PC-3 (cell line): ENCODE data around the gene FAM171A2. TPM values are rescaled to one million over a fixed set of nuclear protein-coding genes. Genes with fewer than 3 reads are reported as not detected.
"Not testable (repeated sequence)": the region's sequence is repeated elsewhere in the genome, so short reads cannot be mapped to it uniquely, and the experiment has no call there.

Experiments used
- ATAC-seq: fragments of 200-7000 bp; cut with Tn5 transposase; 2 replicates; pipeline ENCODE4 v1.9.1; 2020; ENCODE audit warnings: mild to moderate bottlenecking, moderate library complexity
- BruUV-seq: library from RNA; stranded (reverse); fragments of 400-500 nt; replicated peaks from 2 replicates; lab custom pipeline; 2021; lab: Mats Ljungman, UMichigan
- CTCF ChIA-PET: fragments of 300-600 bp; sonication (Branson Sonifier 250); formaldehyde crosslinking; loops from one replicate; lab custom pipeline; 2022; ENCODE audit warnings: antibody characterized with exemption; lab: Charles Lee
- POLR2A ChIA-PET: fragments of 300-600 bp; sonication (Branson Sonifier 250); formaldehyde crosslinking; loops from one replicate; lab custom pipeline; 2022; ENCODE audit warnings: antibody characterized with exemption; ENCODE audit not compliant: unreplicated experiment; lab: Charles Lee
- DNase-seq: peaks from one replicate; pipeline ENCODE4 v3.0.0-alpha.2; 2015
- H2AFZ ChIP-seq: fragments of 300-600 bp; sonication (generic); 2 replicates; pipeline ENCODE4 v1.6.0; 2016; ENCODE audit warnings: antibody characterized with exemption, low read length
- H3F3A ChIP-seq: fragments of 300-600 bp; sonication (generic); one replicate; pipeline ENCODE4 v1.6.0; 2017; ENCODE audit warnings: antibody characterized with exemption, low read length, control low read depth, mild to moderate bottlenecking; ENCODE audit not compliant: unreplicated experiment
- H3K27ac ChIP-seq: fragments of 300-600 bp; sonication (generic); 2 replicates; pipeline ENCODE4 v1.5.1; 2016; ENCODE audit warnings: mild to moderate bottlenecking, low read length
- H3K27me3 ChIP-seq: fragments of 300-600 bp; sonication (generic); 2 replicates; pipeline ENCODE4 v1.6.1; 2016; ENCODE audit warnings: low read length, mixed read lengths
- H3K36me3 ChIP-seq: fragments of 300-600 bp; sonication (generic); 2 replicates; pipeline ENCODE4 v1.6.1; 2016; ENCODE audit warnings: low read depth, mixed run types, low read length, mixed read lengths
- H3K4me1 ChIP-seq: fragments of 300-600 bp; sonication (generic); 2 replicates; pipeline ENCODE4 v1.5.1; 2016; ENCODE audit warnings: low read length; ENCODE audit not compliant: insufficient read depth
- H3K4me2 ChIP-seq: fragments of 300-600 bp; sonication (generic); 2 replicates; pipeline ENCODE4 v1.6.0; 2016; ENCODE audit warnings: low read length
- H3K4me3 ChIP-seq: fragments of 300-600 bp; sonication (generic); 2 replicates; pipeline ENCODE4 v1.5.1; 2016; ENCODE audit warnings: mild to moderate bottlenecking, low read length, mixed read lengths
- H3K79me2 ChIP-seq: fragments of 300-600 bp; sonication (generic); 2 replicates; pipeline ENCODE4 v1.6.1; 2017; ENCODE audit warnings: low read length, mixed read lengths
- H3K9ac ChIP-seq: fragments of 300-600 bp; sonication (generic); 2 replicates; pipeline ENCODE4 v1.6.0; 2016; ENCODE audit warnings: mild to moderate bottlenecking, low read length
- H3K9me2 ChIP-seq: fragments of 300-600 bp; sonication (generic); replicated peaks from 2 replicates; pipeline ENCODE4 v1.6.1; 2016; ENCODE audit warnings: mixed run types, low read length, mixed read lengths
- H3K9me3 ChIP-seq: fragments of 300-600 bp; sonication (generic); 2 replicates; pipeline ENCODE4 v1.6.1; 2016; ENCODE audit warnings: low read length, mixed read lengths
- H4K20me1 ChIP-seq: fragments of 300-600 bp; sonication (generic); 2 replicates; pipeline ENCODE4 v1.6.1; 2016; ENCODE audit warnings: low read length, mixed read lengths
- CTCF ChIP-seq: fragments of 300-600 bp; sonication (generic); conservative IDR thresholded peaks from 2 replicates; pipeline ENCODE4 v1.5.1; 2017; ENCODE audit warnings: antibody characterized with exemption, low read depth, mild to moderate bottlenecking, low read length
- EZH2phosphoT487 ChIP-seq: fragments of 300-600 bp; sonication (generic); IDR thresholded peaks from 2 replicates; pipeline ENCODE4 v1.6.1; 2018; ENCODE audit warnings: mild to moderate bottlenecking, antibody characterized with exemption, low read length, borderline replicate concordance
- intact Hi-C: fragments of 100-400 bp; cut with micrococcal nuclease; formaldehyde crosslinking; loops from 2 replicates; pipeline ENCODE4 v1.9.0; 2023
- total RNA-seq: library from RNA; depleted of rRNA; stranded (reverse); fragments of >200 nt; gene quantifications from 2 replicates; pipeline ENCODE4 v1.2.3, GENCODE V29; 2014

FAM171A2 gene
- total RNA-seq, 1 experiment from 2014 or later: 16.3 TPM

GRCh38 chr17:44331249-44331760 lies 32.3 kb downstream of the FAM171A2 start:
- ChIA-PET POLR2A (no interaction called here), CTCF (interaction anchor here (1.0 to 1.6 kb wide), 3 partner anchors 14 to 132 kb away, joined by 3 to 5 read pairs (median 3); partner anchors contain the start of gene ATXN7L3)
- intact Hi-C loops: loop anchor here (1.0 to 2.0 kb wide), 2 partner anchors 13 to 121 kb away; partner anchors contain the start of gene GRN
- Histone ChIP-seq H3K79me2 (no peaks in the 10 kb centered on the region), H3K9ac (no peak overlapping the region), H3K27ac (no peak overlapping the region), H3K4me1 (no peaks in the 10 kb centered on the region), H4K20me1 (no peaks in the 10 kb centered on the region), H2AFZ (peak overlapping the region; percentile 48), H3K4me2 (peak overlapping the region; percentile 27; the same call in 1 of the 2 replicates), H3F3A (no peaks in the 10 kb centered on the region), H3K9me2 (no peaks in the 10 kb centered on the region), H3K9me3 (no peaks in the 10 kb centered on the region), H3K4me3 (no peak overlapping the region), H3K36me3 (no peaks in the 10 kb centered on the region), H3K27me3 (no peaks in the 10 kb centered on the region)
- no TSS peak for BruUV-seq
- TF ChIP-seq EZH2phosphoT487: no peak
- TF ChIP-seq CTCF: peak; percentile 97
- peak; percentile 53 for ATAC-seq
- DNase-seq: peak; percentile 97

DNA sequence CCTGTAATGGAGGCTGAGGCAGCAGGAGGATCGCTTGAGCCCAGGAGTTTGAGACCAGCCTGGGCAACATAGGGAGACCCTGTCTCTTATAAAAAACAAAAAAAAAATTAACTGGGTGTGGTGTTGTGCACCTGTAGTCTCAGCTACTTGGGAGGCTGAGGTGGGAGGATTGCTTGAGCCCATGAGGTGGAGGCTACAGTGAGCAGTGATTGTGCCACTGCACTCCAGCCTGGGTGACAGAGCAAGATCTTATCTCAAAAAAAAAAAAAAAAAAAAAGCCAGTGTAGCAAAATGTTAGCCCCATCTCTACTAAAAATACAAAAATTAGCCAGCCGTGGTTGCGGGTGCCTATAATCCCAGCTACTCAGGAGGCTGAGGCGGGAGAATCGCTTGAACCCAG lies 33.4 kb downstream of the FAM171A2 start:
- H3K9me2 ChIP-seq, H3K4me3 ChIP-seq, H3K4me2 ChIP-seq, H3K27me3 ChIP-seq, H2AFZ ChIP-seq, ATAC-seq, H3K4me1 ChIP-seq, DNase-seq, H3F3A ChIP-seq, H3K36me3 ChIP-seq, H3K27ac ChIP-seq, H3K9me3 ChIP-seq, H3K79me2 ChIP-seq, H4K20me1 ChIP-seq, BruUV-seq, H3K9ac ChIP-seq, POLR2A ChIA-PET: not testable (repeated sequence)
- CTCF ChIA-PET: interaction anchor here (0.6 to 1.2 kb wide), 2 partner anchors 121 to 131 kb away, joined by 3 read pairs; partner anchors contain the start of gene ATXN7L3
- intact Hi-C loops: loop anchor here (2.0 kb wide), 1 partner anchor 15 kb away; the partner anchor contains the start of gene GRN

DNA sequence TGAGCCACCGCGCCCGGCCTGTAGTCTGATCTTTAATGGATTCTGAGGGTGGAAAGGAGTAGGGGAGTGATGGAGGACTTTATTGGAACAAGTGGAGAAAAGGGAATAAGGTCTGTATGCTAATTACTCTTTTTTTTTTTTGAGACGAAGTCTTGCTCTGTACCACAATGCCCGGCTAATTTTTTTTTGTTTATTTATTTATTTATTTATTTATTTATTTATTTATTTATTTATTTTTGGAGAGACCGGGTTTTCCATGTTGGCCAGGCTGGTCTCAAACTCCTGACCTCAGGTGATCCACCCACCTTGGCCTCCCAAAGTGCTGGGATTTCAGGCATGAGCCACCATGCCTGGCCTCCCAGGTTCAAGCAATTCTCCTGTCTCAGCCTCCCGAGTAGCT lies 34.1 kb downstream of the FAM171A2 start:
- POLR2A ChIA-PET: interaction anchor here (0.7 kb wide), 1 partner anchor 106 kb away, joined by 4 read pairs; no protein-coding TSS in a partner anchor
- ATAC-seq, H3K79me2 ChIP-seq, BruUV-seq, H3K9me2 ChIP-seq, DNase-seq, H2AFZ ChIP-seq, intact Hi-C loops, H3K4me2 ChIP-seq, H3K27ac ChIP-seq, H3K4me1 ChIP-seq, H3K9ac ChIP-seq, H3K9me3 ChIP-seq, H4K20me1 ChIP-seq, H3K36me3 ChIP-seq, H3K4me3 ChIP-seq, H3K27me3 ChIP-seq, H3F3A ChIP-seq: not testable (repeated sequence)
- CTCF ChIA-PET: interaction anchor here (0.6 kb wide), 1 partner anchor 120 kb away, joined by 3 read pairs; no protein-coding TSS in a partner anchor
